GM18907 (cell line): ENCODE results near the gene C3orf49.

Experiments
- ATAC-seq: cut with Tn5 transposase; IDR thresholded peaks from one replicate; pipeline ENCODE4 v1.9.1; 2021; ENCODE audit warnings: mild to moderate bottlenecking, moderate library complexity; ENCODE audit not compliant: unreplicated experiment

Gene C3orf49

GRCh38 chr3:63878394-63879060 is 59.4 kb downstream of the C3orf49 start:
- ATAC-seq = no peak

DNA sequence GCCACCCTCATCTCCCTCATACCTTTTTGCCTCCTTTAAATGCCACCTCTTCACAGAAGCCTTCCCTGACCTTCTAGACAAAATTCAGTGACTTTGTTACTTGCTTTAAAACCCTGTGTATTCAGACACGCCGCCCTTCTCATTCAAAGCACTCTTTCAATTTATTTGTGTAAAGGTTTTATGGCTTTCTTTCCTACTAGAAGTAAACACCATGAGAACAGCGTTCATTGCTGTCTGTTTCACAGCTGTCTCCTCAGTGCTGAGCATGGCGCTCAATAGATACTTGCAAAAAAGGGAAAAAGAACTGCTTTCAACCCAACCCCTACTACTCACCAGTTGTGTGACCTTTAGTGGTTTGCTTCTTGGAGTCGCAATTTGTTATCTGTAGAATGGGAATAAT is 61.6 kb downstream of the C3orf49 start:
- ATAC-seq = no peak

DNA sequence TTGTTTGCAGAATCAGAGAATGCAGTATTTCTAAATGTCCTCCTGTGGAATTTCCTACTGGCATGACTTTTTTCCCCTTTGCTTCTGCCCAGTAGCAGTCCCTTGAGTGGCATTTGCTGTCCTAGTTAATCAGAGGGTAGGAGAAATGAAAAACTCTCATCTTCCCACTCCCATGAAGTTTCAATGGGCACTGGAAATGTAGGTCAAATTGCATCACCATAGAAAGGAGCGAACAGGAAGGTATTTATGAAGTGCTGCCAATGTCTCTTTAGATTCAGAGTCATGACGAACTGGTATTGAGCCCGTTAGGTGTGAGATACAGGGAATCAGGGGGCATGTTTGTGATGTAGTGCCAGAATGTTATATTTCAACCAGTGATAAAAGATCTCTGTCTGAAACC is 67.8 kb downstream of the C3orf49 start:
- no peak for ATAC-seq

- no peak for ATAC-seq
Measured at GRCh38 chr3:63891518-63891917, 72.4 kb downstream of the C3orf49 start.

GRCh38 chr3:63892773-63893352 is 73.8 kb downstream of the C3orf49 start:
- no peak for ATAC-seq

GRCh38 chr3:63895422-63896189 is 76.5 kb downstream of the C3orf49 start:
- no peak for ATAC-seq

- ATAC-seq = peak; percentile 66
Measured at GRCh38 chr3:63896332-63897030, 77.4 kb downstream of the C3orf49 start.
